Measurements from ENCODE around the gene PATJ. TPM values are rescaled to one million over a fixed set of nuclear protein-coding genes. Genes with fewer than 3 reads are reported as not detected.

The PATJ gene
- total and polyA plus RNA-seq, 2 donors (not counting 3 experiments of a cell fraction or from before 2014, with no cell fraction given): 1.1 to 3.0 TPM

DNA sequence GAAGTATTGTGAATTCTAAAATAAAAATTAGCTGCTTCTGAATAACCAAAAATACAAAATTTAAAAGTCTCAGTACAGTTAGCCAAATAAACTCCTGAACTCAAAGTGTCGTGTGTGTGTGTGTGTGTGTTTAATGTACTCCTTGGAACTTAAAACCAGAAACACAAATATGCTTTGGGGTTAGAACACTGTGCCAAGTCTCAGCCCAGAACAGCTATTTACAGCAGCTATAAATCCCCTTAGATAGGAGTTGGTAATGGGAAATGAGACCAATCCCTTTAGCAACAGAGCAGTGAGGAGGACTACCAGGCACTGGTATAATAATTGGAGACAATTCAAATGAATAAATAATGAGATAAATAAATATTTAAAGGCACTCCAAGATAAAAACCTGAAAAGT is 83.1 kb downstream of the PATJ start:
- ChIA-PET CTCF (interaction anchor here (1.0 to 1.2 kb wide), 2 partner anchors 13 to 1854 kb away, joined by 3 to 4 read pairs; no protein-coding TSS in a partner anchor), POLR2A (interaction anchor here (0.5 kb wide), 1 partner anchor 115 kb away, joined by 4 read pairs; no protein-coding TSS in a partner anchor)
- no peaks in the 10 kb centered on the region for H3K9me1 ChIP-seq (replicated peaks; ENCODE audit: control insufficient read depth, extremely low read depth, insufficient read depth, low read length)
- dilution Hi-C loops (cut with MboI; ENCODE audit: extremely low pct_ligation_motif_present, low sequenced_read_pairs): no loop called here
- intact Hi-C loops (cut with micrococcal nuclease): no loop called here
- H3K27me3 ChIP-seq (ENCODE audit: control insufficient read depth in 2 of 2, insufficient read depth in 2 of 2, low read length in 2 of 2): no peaks in the 10 kb centered on the region
- no peak overlapping the region for H2AFZ ChIP-seq (ENCODE audit: low read depth, low read length)
- no peak overlapping the region for H3K4me3 ChIP-seq (replicated peaks in 1 of 3; ENCODE audit: insufficient read depth in 1 of 3, low read depth in 1 of 3, low read length in 3 of 3)
- H3K9me3 ChIP-seq (replicated peaks; ENCODE audit: control insufficient read depth, insufficient read depth, low read length): no peaks in the 10 kb centered on the region
- H3K79me2 ChIP-seq (ENCODE audit: control insufficient read depth, insufficient read depth, low read length): no peaks in the 10 kb centered on the region
- H3K9ac ChIP-seq (replicated peaks; ENCODE audit: extremely low read depth, insufficient read depth, low read length): no peak overlapping the region
- H4K20me1 ChIP-seq (replicated peaks; ENCODE audit: control insufficient read depth, extremely low read depth, insufficient read depth, low read length): no peaks in the 10 kb centered on the region
- H3K4me1 ChIP-seq (ENCODE audit: control insufficient read depth, extremely low read depth, insufficient read depth, low read length): peaks cover 4% of the 10 kb centered on the region
- no peak for TF ChIP-seq EZH2 (IDR thresholded peaks at IDR 0.05; ENCODE audit: borderline replicate concordance, low read depth, low read length, severe bottlenecking)
- TF ChIP-seq JUN (IDR thresholded peaks at IDR 0.05; ENCODE audit: borderline replicate concordance, insufficient read depth, insufficient read length, low read depth): no peak
- TF ChIP-seq FOS (IDR thresholded peaks at IDR 0.05; ENCODE audit: borderline replicate concordance, insufficient read depth, low read length): no peak
- TF ChIP-seq CTCF (IDR thresholded peaks at IDR 0.05; ENCODE audit: extremely low read depth in 1 of 2, insufficient read depth in 1 of 2, low read depth in 1 of 2, low read length in 2 of 2): no peak
- TF ChIP-seq POLR2A (IDR thresholded peaks at IDR 0.05; ENCODE audit: low read depth, low read length): no peak
- FAIRE-seq (no peak), DNase-seq (ENCODE audit: low read depth, low spot score) (no peak)
- no peak overlapping the region for H3K27ac ChIP-seq (ENCODE audit: insufficient read depth, low read depth, low read length)
- H3K36me3 ChIP-seq (ENCODE audit: control insufficient read depth in 2 of 2, extremely low read depth in 1 of 2, insufficient read depth in 2 of 2, low read length in 2 of 2): no peaks in the 10 kb centered on the region
- no TSS peak for BruUV-seq (replicated peaks)
- no peak overlapping the region for H3K4me2 ChIP-seq (ENCODE audit: insufficient read depth, low read length)

DNA sequence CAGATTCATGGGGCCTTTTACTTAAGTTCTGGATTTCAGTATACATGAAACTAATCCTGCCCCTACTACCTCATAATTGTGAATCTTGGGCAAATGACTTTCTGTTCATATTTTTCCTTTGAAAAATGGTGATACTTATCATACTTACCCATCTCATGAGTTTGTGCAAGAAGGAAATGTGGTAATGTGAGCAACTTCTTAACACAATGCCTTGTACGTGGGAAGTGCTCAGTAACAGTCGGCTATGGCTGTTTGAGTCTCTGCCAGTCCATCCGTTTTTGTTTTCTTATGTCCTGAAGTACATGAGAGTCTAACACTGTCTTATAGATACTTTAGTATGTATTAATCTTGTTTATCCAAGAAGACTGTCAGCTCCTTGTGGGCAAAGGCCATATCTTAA is 86.5 kb downstream of the PATJ start:
- no peaks in the 10 kb centered on the region for H3K9me1 ChIP-seq (replicated peaks; ENCODE audit: control insufficient read depth, extremely low read depth, insufficient read depth, low read length)
- dilution Hi-C loops (cut with MboI; ENCODE audit: extremely low pct_ligation_motif_present, low sequenced_read_pairs) (no loop called here), intact Hi-C loops (cut with micrococcal nuclease) (no loop called here)
- no peak overlapping the region for H3K4me3 ChIP-seq (replicated peaks in 1 of 3; ENCODE audit: insufficient read depth in 1 of 3, low read depth in 1 of 3, low read length in 3 of 3)
- BruUV-seq (replicated peaks): no TSS peak
- no peak overlapping the region for H3K9ac ChIP-seq (replicated peaks; ENCODE audit: extremely low read depth, insufficient read depth, low read length)
- H3K79me2 ChIP-seq (ENCODE audit: control insufficient read depth, insufficient read depth, low read length): no peaks in the 10 kb centered on the region
- CTCF ChIA-PET: no interaction called here
- no peaks in the 10 kb centered on the region for H3K9me3 ChIP-seq (replicated peaks; ENCODE audit: control insufficient read depth, insufficient read depth, low read length)
- no peaks in the 10 kb centered on the region for H3K36me3 ChIP-seq (ENCODE audit: control insufficient read depth in 2 of 2, extremely low read depth in 1 of 2, insufficient read depth in 2 of 2, low read length in 2 of 2)
- H4K20me1 ChIP-seq (replicated peaks; ENCODE audit: control insufficient read depth, extremely low read depth, insufficient read depth, low read length): no peaks in the 10 kb centered on the region
- DNase-seq (ENCODE audit: low read depth, low spot score) (peak; percentile 89), FAIRE-seq (peak; percentile 73)
- TF ChIP-seq EZH2 (IDR thresholded peaks at IDR 0.05; ENCODE audit: borderline replicate concordance, low read depth, low read length, severe bottlenecking) (no peak), FOS (IDR thresholded peaks at IDR 0.05; ENCODE audit: borderline replicate concordance, insufficient read depth, low read length) (no peak), CTCF (IDR thresholded peaks at IDR 0.05; ENCODE audit: extremely low read depth in 1 of 2, insufficient read depth in 1 of 2, low read depth in 1 of 2, low read length in 2 of 2) (no peak), GATA2 (IDR thresholded peaks at IDR 0.05; ENCODE audit: insufficient read depth, insufficient read length, low read depth, low read length) (peak; percentile 58), JUN (IDR thresholded peaks at IDR 0.05; ENCODE audit: borderline replicate concordance, insufficient read depth, insufficient read length, low read depth) (peak; percentile 48), MAX (IDR thresholded peaks at IDR 0.05; ENCODE audit: insufficient read depth, insufficient read length) (no peak), POLR2AphosphoS5 (IDR thresholded peaks at IDR 0.05; ENCODE audit: insufficient read depth, low read depth, low read length) (no peak), POLR2A (IDR thresholded peaks at IDR 0.05; ENCODE audit: low read depth, low read length) (no peak)
- POLR2A ChIA-PET: no interaction called here
- H3K27me3 ChIP-seq (ENCODE audit: control insufficient read depth in 2 of 2, insufficient read depth in 2 of 2, low read length in 2 of 2): no peaks in the 10 kb centered on the region
- peak overlapping the region; percentile 24 for H2AFZ ChIP-seq (ENCODE audit: low read depth, low read length)
- H3K4me1 ChIP-seq (ENCODE audit: control insufficient read depth, extremely low read depth, insufficient read depth, low read length): peaks cover 6% of the 10 kb centered on the region
- peak overlapping the region; percentile 42 for H3K27ac ChIP-seq (ENCODE audit: insufficient read depth, low read depth, low read length)
- no peak overlapping the region for H3K4me2 ChIP-seq (ENCODE audit: insufficient read depth, low read length)

Data from endothelial cell of umbilical vein (primary cell).